Stimulated activated CD8-positive, alpha-beta memory T cell treated with anti-CD3 and anti-CD28 coated beads, Interleukin-12 subunit alpha, Interleukin-12 subunit beta, amount 100 ng/mL, for 1 hour (primary cell): ENCODE data around the gene TUBA4B.
"Not testable (repeated sequence)": the region's sequence is repeated elsewhere in the genome, so short reads cannot be mapped to it uniquely, and the experiment has no call there.

Experiments
- DNase-seq: peaks from one replicate; pipeline ENCODE4 v3.0.0-alpha.2; 2020; ENCODE audit warnings: low read depth

Gene TUBA4B

DNA sequence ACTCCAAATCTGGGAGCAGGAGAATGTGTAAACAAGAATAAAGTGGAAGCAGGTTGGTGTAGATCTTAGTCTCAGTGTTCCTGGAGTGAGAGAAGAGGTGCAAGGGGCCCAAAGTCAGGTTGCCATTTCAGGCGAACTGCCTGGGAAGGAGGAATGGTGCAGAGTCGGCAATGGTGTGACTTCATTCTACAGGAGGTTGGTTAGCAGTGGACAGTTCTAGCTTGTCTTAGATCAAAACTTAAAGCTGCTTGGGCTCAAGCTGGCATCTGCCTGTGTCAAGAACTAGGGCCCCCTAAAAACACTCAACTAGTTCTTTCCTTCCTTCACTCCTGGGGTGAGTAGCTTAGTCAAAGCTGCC, 4.2 kb upstream of the TUBA4B start:
- DNase-seq, result no peak

DNA sequence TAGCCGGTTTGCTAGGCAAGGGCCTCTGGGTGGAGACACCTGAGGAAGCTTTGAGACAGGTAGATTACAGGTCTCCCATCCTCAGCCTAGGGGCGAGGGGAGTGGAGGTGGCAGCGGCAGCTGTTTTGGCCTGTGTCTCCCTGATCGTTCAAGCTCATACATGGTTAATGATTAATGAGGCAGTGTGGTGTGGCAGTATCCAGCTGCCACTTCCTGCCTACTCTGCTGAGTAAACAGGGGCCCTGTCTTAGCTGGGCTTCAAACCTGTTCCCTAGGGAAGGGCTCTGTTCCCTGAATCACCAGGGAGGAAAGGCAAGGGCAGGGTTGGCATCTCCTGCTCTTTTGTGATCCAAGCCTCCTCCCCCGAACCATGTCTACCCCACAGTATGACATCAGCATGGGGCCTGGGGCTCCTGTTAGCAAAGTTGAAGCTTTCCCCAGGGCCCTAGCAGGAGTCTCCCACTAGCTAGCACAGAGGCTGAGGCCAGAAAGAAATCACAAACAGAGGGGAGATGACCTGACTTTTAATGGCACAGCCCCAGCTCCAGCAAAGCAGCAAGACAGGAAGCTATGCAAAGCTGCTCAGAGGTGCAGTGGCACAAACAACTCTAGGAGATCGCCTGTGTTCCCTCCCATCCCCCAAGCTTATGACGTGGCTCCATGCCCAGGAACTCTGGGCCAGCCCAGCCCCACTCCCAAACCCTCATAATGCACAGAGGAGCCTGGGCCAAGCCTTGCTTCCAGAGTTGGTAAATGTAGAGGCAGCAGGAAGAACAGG, 3.7 kb upstream of the TUBA4B start:
- DNase-seq, result no peak

DNA sequence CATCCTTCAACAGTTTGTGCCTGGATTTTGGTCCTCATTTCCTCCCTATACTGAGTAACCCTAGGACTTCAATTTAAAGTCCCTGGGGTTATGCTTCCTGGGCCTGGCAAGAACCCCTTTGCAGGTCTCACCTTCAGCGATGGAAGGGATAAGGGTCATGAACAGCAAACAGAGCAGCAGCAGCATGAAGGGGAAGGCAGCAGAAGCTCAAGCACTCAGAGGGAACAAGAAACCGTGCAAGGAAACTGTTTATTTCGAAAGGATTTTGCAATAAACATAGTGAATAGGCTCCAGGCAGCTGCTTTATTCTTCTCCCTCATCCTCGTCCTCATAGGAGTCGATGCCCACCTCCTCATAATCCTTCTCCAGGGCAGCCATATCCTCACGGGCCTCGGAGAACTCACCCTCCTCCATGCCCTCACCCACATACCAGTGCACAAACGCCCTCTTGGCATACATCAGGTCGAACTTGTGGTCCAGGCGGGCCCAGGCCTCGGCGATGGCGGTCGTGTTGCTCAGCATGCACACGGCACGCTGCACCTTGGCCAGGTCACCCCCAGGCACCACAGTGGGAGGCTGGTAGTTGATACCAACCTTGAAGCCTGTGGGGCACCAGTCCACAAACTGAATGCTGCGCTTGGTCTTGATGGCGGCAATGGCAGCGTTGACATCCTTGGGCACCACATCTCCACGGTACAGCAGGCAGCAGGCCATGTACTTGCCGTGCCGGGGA, 2.8 kb upstream of the TUBA4B start:
- no peak for DNase-seq

DNA sequence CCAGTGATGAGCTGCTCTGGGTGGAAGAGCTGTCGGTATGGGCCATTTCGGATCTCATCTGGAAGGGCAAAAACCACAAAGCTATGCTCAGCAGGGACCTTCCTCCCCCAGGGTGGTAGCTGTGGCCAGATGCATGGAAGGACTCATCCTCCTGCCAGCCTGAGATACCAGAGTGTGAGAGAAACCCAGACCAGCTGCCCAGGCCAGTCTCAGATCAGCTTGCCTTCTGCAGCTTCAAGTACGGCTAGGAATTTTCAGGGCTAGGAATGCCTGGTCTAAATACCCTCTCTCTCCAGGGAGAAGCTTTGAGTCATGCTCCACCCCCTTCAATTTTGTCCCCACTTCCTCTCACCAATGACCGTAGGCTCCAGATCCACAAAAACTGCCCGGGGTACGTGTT, 1.4 kb upstream of the TUBA4B start:
- no peak for DNase-seq

DNA sequence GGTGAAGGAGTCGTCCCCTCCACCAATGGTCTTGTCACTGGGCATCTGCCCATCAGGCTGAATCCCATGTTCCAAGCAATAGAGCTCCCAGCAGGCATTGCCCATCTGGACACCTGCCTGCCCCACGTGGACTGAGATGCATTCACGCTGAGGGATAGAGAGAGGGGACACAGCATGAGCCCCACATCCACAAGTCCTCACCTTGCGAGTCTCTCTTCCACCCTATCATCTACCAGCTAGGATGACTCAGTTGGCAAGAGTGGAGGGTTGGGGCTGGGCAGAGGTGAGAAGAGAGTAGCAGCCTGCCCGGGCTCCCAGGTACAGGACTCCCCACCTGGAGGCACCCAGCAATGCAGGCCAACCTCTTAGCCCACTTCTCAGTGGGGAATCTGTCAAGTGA, 959 bp upstream of the TUBA4B start:
- no peak for DNase-seq

DNA sequence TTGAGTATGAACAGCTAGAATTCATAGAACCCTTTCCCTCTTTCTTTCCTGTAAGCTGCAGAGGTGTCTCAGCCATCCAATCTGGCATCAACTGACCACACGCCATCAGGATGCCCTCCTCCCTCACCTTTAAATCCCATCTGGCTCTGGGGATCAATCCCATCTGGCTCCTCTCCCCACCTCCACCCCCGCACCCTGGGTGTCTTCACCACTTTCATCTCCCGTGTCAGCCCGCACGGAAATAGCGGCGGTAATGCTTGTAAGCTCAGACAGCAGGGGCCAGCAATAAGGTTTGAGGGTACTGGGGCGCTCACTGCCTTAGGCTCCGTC, 508 bp upstream of the TUBA4B start:
- no peak for DNase-seq

DNA sequence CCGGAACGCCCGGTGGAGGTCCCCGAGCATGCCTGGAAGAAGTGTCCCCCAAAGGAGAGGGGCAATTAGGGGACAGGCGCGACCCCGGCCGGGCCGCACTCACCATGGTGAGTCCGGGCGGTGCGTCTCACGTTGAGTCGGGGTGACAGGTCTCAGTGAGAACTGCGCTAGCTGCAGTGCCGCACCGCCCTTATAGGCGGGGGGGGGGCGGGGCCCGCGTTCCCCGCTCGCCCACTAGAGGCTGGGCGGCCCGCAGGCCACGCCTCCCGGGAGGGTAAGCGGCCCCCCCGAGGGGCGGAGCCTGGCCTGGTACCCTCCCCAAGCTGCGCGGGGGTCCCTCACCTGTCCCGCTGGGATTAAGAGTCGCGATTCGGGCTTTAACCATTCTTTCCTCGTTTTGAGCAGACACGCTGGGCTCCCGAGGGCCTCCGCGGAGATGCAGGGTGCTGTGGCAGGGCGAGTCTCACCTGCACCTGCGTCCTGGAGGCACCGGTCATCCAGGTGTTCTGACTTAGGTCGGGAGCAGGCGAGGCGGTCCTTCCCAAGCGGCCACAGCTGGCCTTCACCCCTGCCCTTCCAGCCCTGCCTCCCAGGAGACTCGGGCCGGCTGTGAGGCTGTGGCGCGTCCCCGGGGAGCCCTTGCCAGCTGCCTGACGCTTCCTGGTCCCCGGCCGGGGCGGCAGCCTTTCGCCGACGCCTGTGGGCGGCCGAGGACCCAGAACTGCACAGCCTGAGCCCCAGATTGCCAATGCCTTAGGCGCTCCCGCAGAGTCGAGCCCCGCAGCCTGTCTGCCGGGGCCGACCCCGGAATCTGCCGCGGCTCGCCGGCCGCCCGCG, 928 bp downstream of the TUBA4B start, which contains the start of gene TUBA4A:
Gene TUBA4A, minus strand, starts transcription at position 166 of the 837 bp plus-strand sequence. Its CDS starts 60 bp downstream, at position 106.
- DNase-seq, result peak; percentile 85

DNA sequence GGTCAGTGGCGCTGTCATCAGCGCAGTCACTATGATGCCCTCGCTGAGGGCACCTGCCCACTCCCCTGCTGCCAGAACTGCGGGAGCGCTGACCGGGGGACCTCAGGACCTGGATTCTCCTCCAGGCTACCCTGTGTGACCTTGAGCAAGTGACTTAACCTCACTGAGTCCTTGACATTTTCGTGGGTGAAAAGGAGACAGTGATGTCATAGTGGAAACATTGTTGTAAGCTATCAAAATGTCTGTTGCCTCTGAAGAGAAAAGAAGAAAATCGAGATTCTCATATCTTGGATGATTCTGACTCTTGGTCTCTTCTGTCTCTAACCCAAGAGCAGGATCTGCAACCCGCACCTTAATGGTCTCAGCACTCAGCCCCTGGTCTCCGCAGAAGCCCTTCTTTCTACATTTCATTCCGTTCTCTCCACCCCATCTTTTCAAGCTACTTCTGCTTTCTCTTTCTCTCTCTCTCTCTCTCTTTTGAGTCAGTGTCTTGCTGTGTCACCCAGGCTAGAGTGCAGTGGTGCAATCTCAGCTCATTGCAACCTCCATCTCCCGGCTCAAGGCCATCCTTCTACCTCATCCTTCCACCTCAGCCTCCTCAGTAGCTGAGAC, 1.7 kb downstream of the TUBA4B start:
- no peak for DNase-seq

DNA sequence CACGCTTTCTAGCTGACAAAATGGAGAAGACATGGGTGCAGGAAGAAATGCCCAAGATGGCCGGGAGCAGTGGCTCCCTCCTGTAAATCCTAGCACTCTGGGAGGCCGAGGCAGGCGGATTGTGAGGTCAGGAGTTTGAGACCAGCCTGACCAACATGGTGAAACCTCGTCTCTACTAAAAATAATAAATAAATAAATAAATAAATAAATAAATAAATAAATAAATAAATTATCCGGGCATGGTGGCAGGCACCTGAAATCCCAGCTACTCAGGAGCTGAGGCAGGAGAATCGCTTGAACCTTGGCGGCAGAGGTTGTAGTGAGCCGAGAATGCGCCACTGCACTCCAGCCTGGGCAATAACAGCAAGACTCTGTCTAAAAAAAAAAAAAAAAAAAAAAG, 5.9 kb downstream of the TUBA4B start:
- not testable (repeated sequence) for DNase-seq

DNA sequence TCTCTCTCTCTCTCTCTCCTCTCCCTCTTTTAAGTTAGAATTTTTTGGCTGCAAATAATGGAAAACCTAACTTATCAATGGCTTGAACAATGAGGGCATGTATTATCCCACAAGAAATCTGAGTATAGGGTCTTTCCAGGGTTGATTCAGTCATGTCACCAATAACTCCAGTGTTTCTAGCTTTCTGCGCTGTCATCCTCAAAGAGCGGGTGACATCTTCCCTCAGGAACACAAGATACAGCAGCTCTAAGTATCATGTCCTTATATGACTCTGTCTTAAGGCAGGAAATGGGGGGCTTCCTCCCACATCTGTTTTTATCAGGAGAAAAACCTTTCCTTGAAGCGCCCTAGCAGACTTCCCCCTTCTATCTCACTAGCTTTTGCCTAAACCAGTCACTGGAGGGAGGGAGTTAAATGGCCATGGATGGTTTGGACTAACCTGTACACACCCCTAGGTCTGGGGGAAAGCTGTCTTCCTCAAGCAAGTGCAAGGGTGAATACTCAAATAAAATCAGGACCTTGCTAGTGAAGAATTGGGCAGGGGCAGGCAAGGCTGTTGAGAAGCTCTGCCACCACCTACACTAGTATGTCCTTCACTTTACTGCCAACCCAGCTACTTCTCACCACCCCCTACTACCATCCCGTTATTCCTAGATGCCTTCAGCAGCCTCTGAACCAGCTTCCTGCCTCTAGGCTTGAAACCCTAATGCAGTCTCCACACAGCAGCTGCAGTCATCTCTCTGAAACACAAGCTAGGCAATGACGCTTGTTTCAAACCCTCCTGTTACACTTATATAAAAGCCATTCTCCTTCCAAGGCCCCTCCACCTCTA, 8.2 kb downstream of the TUBA4B start:
- no peak for DNase-seq

DNA sequence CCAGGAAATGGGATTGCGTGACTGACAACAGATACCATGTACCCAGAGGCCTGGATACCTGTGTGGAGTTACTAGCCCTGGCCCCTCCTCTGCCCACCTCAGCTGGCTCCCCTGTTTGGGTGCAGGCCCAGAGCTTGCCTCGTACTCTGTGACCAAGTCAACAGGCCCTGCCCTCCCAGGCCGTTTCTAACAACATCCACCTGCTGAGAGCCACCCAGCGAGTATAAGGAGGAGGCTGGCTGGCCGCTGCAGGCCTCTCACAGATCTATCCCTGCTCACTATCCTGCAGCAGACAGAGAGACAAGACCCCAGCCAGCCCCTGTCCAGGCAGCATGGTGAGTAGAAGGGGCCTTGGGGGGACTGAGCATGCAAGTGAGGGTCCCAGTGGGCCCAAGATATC, 13.2 kb downstream of the TUBA4B start:
- no peak for DNase-seq

DNA sequence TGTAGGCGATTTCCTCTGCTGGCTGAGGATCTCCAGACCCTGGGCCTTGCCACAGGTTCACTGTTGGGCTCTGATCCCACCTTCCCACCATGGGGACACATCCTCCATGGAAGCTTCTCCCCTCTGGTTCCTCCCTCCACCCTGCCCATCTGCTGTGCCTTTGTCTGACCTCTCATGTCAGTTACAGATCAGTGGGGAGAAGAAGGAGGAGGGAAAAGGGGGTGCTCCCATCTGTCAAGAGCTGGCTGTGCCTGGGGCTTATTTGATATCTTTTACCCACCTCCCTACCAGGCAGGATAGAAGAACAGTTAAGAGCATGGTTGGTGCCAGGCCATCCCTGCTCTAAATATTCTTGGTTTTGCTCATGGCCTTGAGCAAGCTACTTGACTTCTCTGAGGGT, 13.8 kb downstream of the TUBA4B start:
- DNase-seq, result no peak

DNA sequence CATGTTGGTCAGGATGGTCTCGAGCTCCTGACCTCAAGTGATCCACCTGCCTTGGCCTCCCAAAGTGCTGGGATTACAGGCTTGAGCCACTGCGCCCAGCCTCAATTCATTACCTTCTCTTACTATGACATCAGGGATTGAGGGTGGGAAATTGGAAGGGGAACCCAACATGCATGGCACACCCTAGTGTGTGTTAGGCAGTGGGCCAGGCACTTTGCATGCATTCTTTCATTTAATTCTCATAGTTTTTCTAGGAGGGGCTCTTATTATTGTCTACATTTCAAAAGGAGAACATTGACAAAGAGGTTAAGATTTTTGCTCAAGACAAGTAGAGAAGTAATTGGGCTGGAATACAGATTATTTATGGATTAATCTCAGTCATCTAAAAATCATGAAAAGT, 15.3 kb downstream of the TUBA4B start:
- no peak for DNase-seq

DNA sequence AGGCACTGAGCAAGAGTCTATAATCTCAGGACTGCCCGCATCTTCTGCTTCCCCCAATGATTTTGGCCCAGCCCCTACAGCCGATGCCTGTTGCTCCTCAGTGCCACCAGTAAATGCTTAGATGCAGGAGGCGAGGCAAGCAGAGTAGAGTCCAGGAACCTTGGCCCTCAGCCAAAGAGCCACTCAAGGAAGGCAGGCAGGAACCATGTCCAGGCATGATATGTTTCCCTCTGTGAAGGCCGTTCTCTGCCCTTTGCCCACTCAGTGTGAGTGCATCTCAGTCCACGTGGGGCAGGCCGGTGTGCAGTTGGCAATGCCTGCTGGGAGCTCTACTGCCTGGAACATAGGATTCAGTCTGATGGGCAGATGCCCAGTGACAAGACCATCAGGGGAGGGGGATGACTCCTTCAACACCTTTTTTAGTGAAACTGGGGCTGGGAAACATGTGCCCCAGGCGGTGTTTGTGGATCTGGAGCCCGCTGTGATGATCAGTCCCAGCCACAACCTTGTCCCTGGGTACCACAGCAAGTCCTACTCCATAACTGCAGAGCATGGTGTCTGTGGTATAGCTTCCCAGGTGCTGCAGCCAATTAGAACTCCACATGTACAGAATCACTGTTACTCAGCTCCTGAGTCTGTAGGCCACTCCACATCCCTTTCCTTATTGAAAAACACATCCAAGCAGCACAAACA, 16.5 kb downstream of the TUBA4B start:
- DNase-seq, result no peak

DNA sequence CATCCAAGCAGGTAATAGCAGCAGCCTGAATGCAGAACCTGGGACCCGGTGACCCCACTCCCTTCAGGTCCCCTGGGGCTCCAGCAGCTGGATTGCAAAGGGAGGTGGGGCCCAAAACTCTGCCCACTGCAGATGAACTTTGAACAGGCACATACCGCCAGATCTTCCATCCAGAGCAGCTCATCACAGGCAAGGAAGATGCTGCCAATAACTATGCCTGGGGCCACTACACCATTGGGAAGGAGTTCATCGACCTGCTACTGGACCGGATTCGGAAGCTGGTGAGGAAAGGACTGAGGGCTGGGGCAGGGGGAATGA, 17.0 kb downstream of the TUBA4B start:
- no peak for DNase-seq

DNA sequence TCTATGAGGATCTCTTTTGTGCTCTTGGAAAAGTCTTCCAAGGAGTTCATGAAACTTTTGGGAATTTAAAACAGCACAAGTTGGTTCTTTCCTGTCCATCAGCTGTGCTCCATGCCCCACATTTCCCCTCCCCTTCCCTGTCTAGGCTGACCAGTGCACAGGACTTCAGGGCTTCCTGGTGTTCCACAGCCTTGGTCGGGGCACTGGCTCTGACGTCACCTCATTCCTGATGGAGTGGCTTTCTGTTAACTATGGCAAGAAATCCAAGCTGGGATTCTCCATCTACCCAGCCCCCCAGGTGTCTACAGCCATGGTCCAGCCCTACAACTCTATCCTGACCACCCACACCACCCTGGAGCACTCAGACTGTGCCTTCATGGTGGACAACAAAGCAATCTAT, 18.0 kb downstream of the TUBA4B start:
- DNase-seq, result no peak

DNA sequence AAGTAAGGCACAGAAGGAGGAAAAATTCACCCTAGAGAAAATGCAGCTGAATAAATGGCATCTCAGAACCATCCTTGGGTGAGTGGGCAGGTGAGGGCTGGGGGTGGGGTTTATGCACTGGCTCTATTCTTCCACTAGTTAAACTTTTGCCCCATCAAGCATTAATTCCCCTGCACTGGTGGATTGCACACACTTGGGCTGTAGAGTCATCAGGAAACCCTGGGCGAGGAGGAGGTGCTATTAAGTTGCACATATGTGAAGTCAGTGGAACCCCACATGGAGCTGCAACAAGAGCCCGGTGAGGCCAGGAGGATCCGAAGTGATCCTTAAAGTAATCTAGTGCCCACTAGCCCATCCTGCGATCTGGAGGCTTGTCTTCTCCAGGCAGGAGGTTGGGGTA, 19.3 kb downstream of the TUBA4B start:
- DNase-seq, result no peak

DNA sequence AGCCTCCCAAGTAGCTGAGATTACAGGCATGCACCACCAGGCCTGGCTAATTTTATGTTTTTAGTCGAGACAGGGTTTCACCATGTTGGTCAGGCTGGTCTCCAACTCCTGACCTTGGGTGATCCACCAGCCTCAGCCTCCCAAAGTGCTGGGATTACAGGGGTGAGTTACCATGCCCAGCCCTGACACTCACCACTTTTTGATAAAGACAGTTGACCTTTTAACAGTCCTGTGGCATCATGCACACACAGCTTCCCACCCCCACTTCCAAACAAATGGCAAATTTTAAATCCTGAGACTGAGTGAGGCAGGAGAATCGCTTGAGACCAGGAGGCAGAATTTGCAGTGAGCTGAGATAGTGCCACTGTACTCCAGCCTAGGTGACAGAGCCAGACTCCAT, 20.0 kb downstream of the TUBA4B start:
- no peak for DNase-seq

DNA sequence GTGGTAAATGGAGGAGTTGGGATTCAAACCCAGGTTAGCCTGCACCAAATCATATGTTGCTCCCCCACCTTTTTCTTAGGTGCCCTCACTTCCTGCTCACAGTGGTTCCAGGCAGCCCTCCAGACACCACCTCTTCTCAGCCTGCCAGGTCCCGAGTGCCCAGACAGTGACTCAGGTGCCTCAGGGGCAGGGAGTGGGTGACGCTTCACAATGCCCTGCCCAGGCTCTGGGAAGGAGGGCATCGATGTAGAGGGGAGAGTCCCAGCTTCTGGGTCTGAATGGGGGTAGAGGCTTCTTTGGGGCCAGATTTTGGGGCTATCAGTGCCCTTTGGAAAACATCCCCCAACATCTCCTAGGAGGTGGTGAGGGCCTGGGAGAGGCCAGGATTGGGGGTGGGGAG, 20.9 kb downstream of the TUBA4B start:
- no peak for DNase-seq

DNA sequence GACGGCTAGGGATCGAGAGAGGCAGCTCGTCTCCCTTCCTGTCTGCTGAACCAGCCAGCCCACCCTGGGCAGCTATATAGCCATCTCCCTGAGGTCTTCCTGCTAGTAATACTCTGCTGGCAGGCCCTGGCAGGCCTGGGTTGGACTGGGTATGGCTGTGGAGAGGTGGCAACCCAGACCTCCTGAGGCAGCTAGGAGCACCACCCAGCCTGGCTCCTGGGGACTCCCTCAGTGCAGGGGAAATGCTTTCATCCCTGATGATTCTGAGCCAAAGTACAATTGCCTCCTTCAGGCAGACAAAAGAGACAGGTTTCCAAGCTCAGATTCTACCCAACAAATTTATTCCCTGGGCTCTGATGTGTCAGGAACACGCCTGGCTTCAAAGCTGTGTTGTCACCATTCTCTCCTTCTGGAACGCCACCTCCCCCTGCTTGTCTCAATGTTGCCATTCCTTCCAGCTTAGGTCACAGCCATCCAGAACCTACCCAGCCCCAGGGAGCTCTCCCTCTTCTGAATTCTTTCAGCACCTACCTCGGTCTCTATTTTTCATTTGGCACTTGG, 21.4 kb downstream of the TUBA4B start:
- no peak for DNase-seq
